OCI-LY7 (cell line): Measurements from ENCODE around the gene PRKG1. TPM values are rescaled to one million over a fixed set of nuclear protein-coding genes. Genes with fewer than 3 reads are reported as not detected.

Experiments
- BruUV-seq: library from RNA; stranded (reverse); fragments of 400-500 nt; replicated peaks from 2 replicates; lab custom pipeline; 2021; lab: Mats Ljungman, UMichigan
- CTCF ChIA-PET: fragments of 300-600 bp; sonication (Branson Sonifier 250); formaldehyde crosslinking; loops from one replicate; lab custom pipeline; 2022; ENCODE audit warnings: antibody characterized with exemption; ENCODE audit not compliant: unreplicated experiment; lab: Charles Lee
- POLR2A ChIA-PET: fragments of 300-600 bp; sonication (Branson Sonifier 250); formaldehyde crosslinking; loops from one replicate; lab custom pipeline; 2022; ENCODE audit warnings: antibody characterized with exemption; lab: Charles Lee
- DNase-seq: peaks from one replicate; pipeline ENCODE4 v3.0.0-alpha.2; 2015; ENCODE audit warnings: low spot score
- H2AFZ ChIP-seq: fragments of 200-600 bp; sonication (generic), shearing (Covaris generic); 2 replicates; pipeline ENCODE4 v1.6.1; 2014; ENCODE audit warnings: mild to moderate bottlenecking, antibody characterized with exemption, low read length, moderate library complexity
- H3K27ac ChIP-seq: fragments of 200-600 bp; sonication (generic); 2 replicates; pipeline ENCODE4 v1.5.1; 2014; ENCODE audit warnings: mixed run types, low read depth, mild to moderate bottlenecking, moderate library complexity, low read length, inconsistent platforms; ENCODE audit not compliant: poor library complexity, severe bottlenecking
- H3K36me3 ChIP-seq: fragments of 200-600 bp; sonication (generic); 2 replicates; pipeline ENCODE4 v1.6.1; 2014; ENCODE audit warnings: mild to moderate bottlenecking, antibody characterized with exemption, low read length, moderate library complexity, mixed read lengths; ENCODE audit not compliant: insufficient read depth
- H3K4me1 ChIP-seq: fragments of 200-600 bp; sonication (generic); 2 replicates; pipeline ENCODE4 v1.5.1; 2014; ENCODE audit warnings: mild to moderate bottlenecking, low read length; ENCODE audit not compliant: insufficient read depth, poor library complexity, severe bottlenecking
- H3K4me2 ChIP-seq: fragments of 200-600 bp; sonication (generic); 2 replicates; pipeline ENCODE4 v1.6.1; 2014; ENCODE audit warnings: mild to moderate bottlenecking, low read length
- H3K4me3 ChIP-seq: fragments of 200-600 bp; sonication (generic); 2 replicates; pipeline ENCODE4 v1.5.1; 2014; ENCODE audit warnings: mild to moderate bottlenecking, low read depth, low read length; ENCODE audit not compliant: poor library complexity, severe bottlenecking
- H3K79me2 ChIP-seq: fragments of 200-600 bp; sonication (generic); 2 replicates; pipeline ENCODE4 v1.6.1; 2016; ENCODE audit warnings: low read depth, mild to moderate bottlenecking, low read length, moderate library complexity, mixed read lengths; ENCODE audit not compliant: insufficient read depth
- H3K9me2 ChIP-seq: fragments of 200-600 bp; sonication (generic); 2 replicates; pipeline ENCODE4 v1.6.1; 2016; ENCODE audit warnings: mild to moderate bottlenecking, low read length, mixed read lengths; ENCODE audit not compliant: insufficient read depth
- H3K9me3 ChIP-seq: fragments of 200-600 bp; sonication (generic); 2 replicates; pipeline ENCODE4 v1.6.1; 2014; ENCODE audit warnings: mild to moderate bottlenecking, mixed run types, low read length, mixed read lengths
- H4K20me1 ChIP-seq: fragments of 200-600 bp; sonication (generic); 2 replicates; pipeline ENCODE4 v1.6.1; 2014; ENCODE audit warnings: mild to moderate bottlenecking, antibody characterized with exemption, low read length, moderate library complexity, mixed read lengths; ENCODE audit not compliant: insufficient read depth
- EZH2phosphoT487 ChIP-seq: fragments of 200-600 bp; sonication (generic); IDR thresholded peaks from 2 replicates; pipeline ENCODE4 v1.6.1; 2018; ENCODE audit warnings: low read depth, borderline replicate concordance, mild to moderate bottlenecking, mixed run types, antibody characterized with exemption, low read length, moderate library complexity, mixed read lengths
- intact Hi-C: fragments of 100-400 bp; cut with micrococcal nuclease; formaldehyde crosslinking; loops from one replicate; pipeline ENCODE4 v1.10.0; 2022; ENCODE audit not compliant: unreplicated experiment
- total RNA-seq, 2 experiments: library from RNA; depleted of rRNA in 1 of 2; stranded (reverse); fragments of >200 nt in 1 of 2; shearing (Covaris generic) in 1 of 2; gene quantifications; 2 replicates each; pipeline ENCODE4 v1.2.3, GENCODE V29; 2014 to 2022
- TF ChIP-seq, protein P1 (sequence below): fragments of 200-600 bp; sonication (generic); conservative IDR thresholded peaks from 2 replicates; pipeline ENCODE4 v1.5.1; 2014; ENCODE audit warnings: mild to moderate bottlenecking, antibody characterized with exemption, low read length, moderate library complexity, mixed read lengths

PRKG1 gene
- total RNA-seq, 2 experiments from 2014 or later: not detected

DNA sequence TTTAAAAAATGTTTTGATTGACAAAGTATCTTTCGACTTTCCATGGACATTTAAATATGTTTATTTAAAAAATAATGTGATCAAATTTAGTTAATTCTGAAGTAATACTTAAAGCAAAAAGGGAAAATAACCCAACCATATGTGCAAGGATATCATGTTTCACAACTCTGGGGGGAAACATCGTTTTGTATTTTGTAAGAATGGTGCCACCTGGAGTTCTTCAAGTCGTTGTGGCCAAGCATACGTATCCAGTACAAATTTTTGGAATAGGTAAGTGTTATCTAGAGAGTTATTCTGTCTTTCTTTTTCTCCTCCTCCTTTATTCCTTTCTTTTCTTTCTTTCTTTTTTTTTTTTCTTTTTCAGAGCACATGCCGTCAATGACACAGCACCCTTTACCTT lies 801.3 kb downstream of the PRKG1 start:
- BruUV-seq: no TSS peak
- Histone ChIP-seq H3K79me2 (no peaks in the 10 kb centered on the region), H3K4me3 (no peak overlapping the region), H3K27ac (no peak overlapping the region), H3K4me2 (no peak overlapping the region), H4K20me1 (no peaks in the 10 kb centered on the region), H3K4me1 (no peaks in the 10 kb centered on the region), H3K36me3 (no peaks in the 10 kb centered on the region), H3K9me2 (no peaks in the 10 kb centered on the region), H2AFZ (no peak overlapping the region), H3K9me3 (no peaks in the 10 kb centered on the region)
- POLR2A ChIA-PET: interaction anchor here (1.8 kb wide), 1 partner anchor 15 kb away, joined by 6 read pairs; no protein-coding TSS in a partner anchor
- no peak for TF ChIP-seq EZH2phosphoT487
- TF ChIP-seq, protein P1, sequence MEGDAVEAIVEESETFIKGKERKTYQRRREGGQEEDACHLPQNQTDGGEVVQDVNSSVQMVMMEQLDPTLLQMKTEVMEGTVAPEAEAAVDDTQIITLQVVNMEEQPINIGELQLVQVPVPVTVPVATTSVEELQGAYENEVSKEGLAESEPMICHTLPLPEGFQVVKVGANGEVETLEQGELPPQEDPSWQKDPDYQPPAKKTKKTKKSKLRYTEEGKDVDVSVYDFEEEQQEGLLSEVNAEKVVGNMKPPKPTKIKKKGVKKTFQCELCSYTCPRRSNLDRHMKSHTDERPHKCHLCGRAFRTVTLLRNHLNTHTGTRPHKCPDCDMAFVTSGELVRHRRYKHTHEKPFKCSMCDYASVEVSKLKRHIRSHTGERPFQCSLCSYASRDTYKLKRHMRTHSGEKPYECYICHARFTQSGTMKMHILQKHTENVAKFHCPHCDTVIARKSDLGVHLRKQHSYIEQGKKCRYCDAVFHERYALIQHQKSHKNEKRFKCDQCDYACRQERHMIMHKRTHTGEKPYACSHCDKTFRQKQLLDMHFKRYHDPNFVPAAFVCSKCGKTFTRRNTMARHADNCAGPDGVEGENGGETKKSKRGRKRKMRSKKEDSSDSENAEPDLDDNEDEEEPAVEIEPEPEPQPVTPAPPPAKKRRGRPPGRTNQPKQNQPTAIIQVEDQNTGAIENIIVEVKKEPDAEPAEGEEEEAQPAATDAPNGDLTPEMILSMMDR: no peak
- CTCF ChIA-PET: no interaction called here
- intact Hi-C loops: no loop called here
- no peak for DNase-seq

- intact Hi-C loops: no loop called here
- POLR2A ChIA-PET: interaction anchor here (0.6 to 1.8 kb wide), 2 partner anchors 16 to 123 kb away, joined by 3 to 6 read pairs; no protein-coding TSS in a partner anchor
Observed at GRCh38 chr10:51876503-51876902, 802.2 kb downstream of the PRKG1 start.

DNA sequence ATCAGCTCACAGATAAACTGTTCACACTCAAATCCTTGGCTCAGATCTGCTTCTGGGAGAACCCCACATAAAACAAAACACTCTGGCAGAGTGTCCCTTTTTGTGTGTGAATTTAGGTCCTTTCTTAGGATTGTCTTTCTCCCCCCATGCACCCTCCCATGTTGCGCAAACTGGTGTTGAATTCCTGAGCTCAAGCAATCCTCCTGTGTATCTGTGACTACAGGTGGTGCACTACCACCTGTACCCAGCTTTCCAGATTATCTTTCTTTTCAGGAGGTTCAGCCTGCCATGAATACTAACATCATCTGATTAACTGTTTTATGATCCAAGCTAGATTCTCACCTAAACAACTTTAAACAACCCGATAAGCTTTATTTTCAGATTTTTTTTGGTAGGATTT lies 802.7 kb downstream of the PRKG1 start:
- Histone ChIP-seq H2AFZ (no peak overlapping the region), H3K27ac (no peak overlapping the region), H3K4me1 (no peaks in the 10 kb centered on the region), H3K79me2 (no peaks in the 10 kb centered on the region), H3K9me2 (no peaks in the 10 kb centered on the region), H3K9me3 (no peaks in the 10 kb centered on the region), H3K36me3 (no peaks in the 10 kb centered on the region), H4K20me1 (no peaks in the 10 kb centered on the region), H3K4me3 (no peak overlapping the region), H3K4me2 (no peak overlapping the region)
- ChIA-PET CTCF (no interaction called here), POLR2A (interaction anchor here (0.5 to 1.8 kb wide), 3 partner anchors 17 to 254 kb away, joined by 3 to 6 read pairs (median 3); no protein-coding TSS in a partner anchor)
- BruUV-seq: no TSS peak
- no peak for TF ChIP-seq EZH2phosphoT487
- TF ChIP-seq, protein P1: no peak
- no peak for DNase-seq
- intact Hi-C loops: no loop called here

More at GRCh38 chr10:51876503-51876902, 802.2 kb downstream of the PRKG1 start:
- BruUV-seq: no TSS peak
- Histone ChIP-seq H3K4me2 (no peak overlapping the region), H3K36me3 (no peaks in the 10 kb centered on the region), H3K27ac (no peak overlapping the region), H3K9me2 (no peaks in the 10 kb centered on the region), H2AFZ (no peak overlapping the region), H4K20me1 (no peaks in the 10 kb centered on the region), H3K9me3 (no peaks in the 10 kb centered on the region), H3K79me2 (no peaks in the 10 kb centered on the region), H3K4me1 (no peaks in the 10 kb centered on the region), H3K4me3 (no peak overlapping the region)
- CTCF ChIA-PET: no interaction called here
- DNase-seq: no peak
- TF ChIP-seq, protein P1: no peak
- TF ChIP-seq EZH2phosphoT487: no peak
